ENCODE results near the gene OR2A2. TPM values are rescaled to one million over a fixed set of nuclear protein-coding genes. Genes with fewer than 3 reads are reported as not detected.
"Not testable (repeated sequence)": the region's sequence is repeated elsewhere in the genome, so short reads cannot be mapped to it uniquely, and the experiment has no call there.

Gene OR2A2
- not detected in 2 replicates for total RNA-seq (2014; rRNA removed; shearing (Covaris generic))
- polyA plus RNA-seq (2015; cell fraction: cytosol; rRNA removed): not detected in 2 replicates
- not detected in 2 replicates for polyA plus RNA-seq (2015; cell fraction: nucleus; rRNA removed)

GRCh38 chr7:144109283-144109682 lies at the start of gene OR2A2:
Gene OR2A2 (plus strand): TSS chr7:144109583. CDS start chr7:144109583, 0 bp downstream.
- in situ Hi-C loops (cut with HindIII; ENCODE audit: low pct_unique_long_range_greater_than_20kb, low sequenced_read_pairs): no loop called here
- DNase-seq (ENCODE audit: low read depth, low spot score): no peak

- in situ Hi-C loops (cut with HindIII; ENCODE audit: low pct_unique_long_range_greater_than_20kb, low sequenced_read_pairs): no loop called here
- peak; percentile 67 for DNase-seq (ENCODE audit: low read depth, low spot score)
Observed at GRCh38 chr7:144063710-144064109, 45.7 kb upstream of the OR2A2 start.

- no peak for DNase-seq (ENCODE audit: low read depth, low spot score)
- in situ Hi-C loops (cut with HindIII; ENCODE audit: low pct_unique_long_range_greater_than_20kb, low sequenced_read_pairs): no loop called here
Observed at GRCh38 chr7:144069511-144069910, 39.9 kb upstream of the OR2A2 start, which contains the start of gene OR2A25. Gene OR2A25 (plus strand): TSS chr7:144069811. CDS start chr7:144074220, 4,409 bp downstream.

- no peak for DNase-seq (ENCODE audit: low read depth, low spot score)
- in situ Hi-C loops (cut with HindIII; ENCODE audit: low pct_unique_long_range_greater_than_20kb, low sequenced_read_pairs): no loop called here
Observed at GRCh38 chr7:144069953-144070352, 39.4 kb upstream of the OR2A2 start.

GRCh38 chr7:144074374-144074773 lies 35.0 kb upstream of the OR2A2 start:
- in situ Hi-C loops (cut with HindIII; ENCODE audit: low pct_unique_long_range_greater_than_20kb, low sequenced_read_pairs): no loop called here
- no peak for DNase-seq (ENCODE audit: low read depth, low spot score)

- in situ Hi-C loops (cut with HindIII; ENCODE audit: low pct_unique_long_range_greater_than_20kb, low sequenced_read_pairs): no loop called here
- no peak for DNase-seq (ENCODE audit: low read depth, low spot score)
Observed at GRCh38 chr7:144085978-144086377, 23.4 kb upstream of the OR2A2 start, which contains the start of gene OR2A12. Gene OR2A12 (plus strand): TSS chr7:144086278. CDS start chr7:144095108, 8,830 bp downstream.

GRCh38 chr7:144086730-144087129 lies 22.7 kb upstream of the OR2A2 start:
- no peak for DNase-seq (ENCODE audit: low read depth, low spot score)
- in situ Hi-C loops (cut with HindIII; ENCODE audit: low pct_unique_long_range_greater_than_20kb, low sequenced_read_pairs): no loop called here

GRCh38 chr7:144087230-144087629 lies 22.2 kb upstream of the OR2A2 start:
- in situ Hi-C loops (cut with HindIII; ENCODE audit: low pct_unique_long_range_greater_than_20kb, low sequenced_read_pairs): no loop called here
- no peak for DNase-seq (ENCODE audit: low read depth, low spot score)

GRCh38 chr7:144090667-144091066 lies 18.7 kb upstream of the OR2A2 start:
- DNase-seq (ENCODE audit: low read depth, low spot score): no peak
- in situ Hi-C loops (cut with HindIII; ENCODE audit: low pct_unique_long_range_greater_than_20kb, low sequenced_read_pairs): no loop called here

- in situ Hi-C loops (cut with HindIII; ENCODE audit: low pct_unique_long_range_greater_than_20kb, low sequenced_read_pairs): no loop called here
- no peak for DNase-seq (ENCODE audit: low read depth, low spot score)
Observed at GRCh38 chr7:144098776-144099175, 10.6 kb upstream of the OR2A2 start.

GRCh38 chr7:144100607-144101006 lies 8.8 kb upstream of the OR2A2 start:
- no peak for DNase-seq (ENCODE audit: low read depth, low spot score)
- in situ Hi-C loops (cut with HindIII; ENCODE audit: low pct_unique_long_range_greater_than_20kb, low sequenced_read_pairs): no loop called here

- no peak for DNase-seq (ENCODE audit: low read depth, low spot score)
- in situ Hi-C loops (cut with HindIII; ENCODE audit: low pct_unique_long_range_greater_than_20kb, low sequenced_read_pairs): no loop called here
Observed at GRCh38 chr7:144102041-144102440, 7.3 kb upstream of the OR2A2 start.

- DNase-seq (ENCODE audit: low read depth, low spot score): no peak
- in situ Hi-C loops (cut with HindIII; ENCODE audit: low pct_unique_long_range_greater_than_20kb, low sequenced_read_pairs): no loop called here
Observed at GRCh38 chr7:144105211-144105610, 4.2 kb upstream of the OR2A2 start.

GRCh38 chr7:144110272-144110671 lies 889 bp downstream of the OR2A2 start:
- in situ Hi-C loops (cut with HindIII; ENCODE audit: low pct_unique_long_range_greater_than_20kb, low sequenced_read_pairs): no loop called here
- DNase-seq (ENCODE audit: low read depth, low spot score): no peak

GRCh38 chr7:144113651-144114050 lies 4.3 kb downstream of the OR2A2 start:
- in situ Hi-C loops (cut with HindIII; ENCODE audit: low pct_unique_long_range_greater_than_20kb, low sequenced_read_pairs): no loop called here
- no peak for DNase-seq (ENCODE audit: low read depth, low spot score)

- in situ Hi-C loops (cut with HindIII; ENCODE audit: low pct_unique_long_range_greater_than_20kb, low sequenced_read_pairs): no loop called here
- no peak for DNase-seq (ENCODE audit: low read depth, low spot score)
Observed at GRCh38 chr7:144118341-144118740, 9.0 kb downstream of the OR2A2 start.

GRCh38 chr7:144122876-144123275 lies 13.5 kb downstream of the OR2A2 start, which contains the start of gene OR2A14:
Gene OR2A14 (plus strand): TSS chr7:144123176. CDS start chr7:144129113, 5,937 bp downstream.
- in situ Hi-C loops (cut with HindIII; ENCODE audit: low pct_unique_long_range_greater_than_20kb, low sequenced_read_pairs): no loop called here
- DNase-seq (ENCODE audit: low read depth, low spot score): no peak

GRCh38 chr7:144127714-144128334 lies 18.4 kb downstream of the OR2A2 start:
- DNase-seq (ENCODE audit: low read depth, low spot score): peak; percentile 92

GRCh38 chr7:144129601-144130000 lies 20.2 kb downstream of the OR2A2 start:
- DNase-seq (ENCODE audit: low read depth, low spot score); in situ Hi-C loops (cut with HindIII; ENCODE audit: low pct_unique_long_range_greater_than_20kb, low sequenced_read_pairs): not testable (repeated sequence)

More at GRCh38 chr7:144127714-144128334, 18.4 kb downstream of the OR2A2 start:
- in situ Hi-C loops (cut with HindIII; ENCODE audit: low pct_unique_long_range_greater_than_20kb, low sequenced_read_pairs): no loop called here
